Activated CD4-positive, alpha-beta memory T cell treated with anti-CD3 and anti-CD28 coated beads for 36 hours (primary cell): Measurements from ENCODE around the gene ZNF273. TPM values are rescaled to one million over a fixed set of nuclear protein-coding genes. Genes with fewer than 3 reads are reported as not detected.
"Not testable (repeated sequence)": the region's sequence is repeated elsewhere in the genome, so short reads cannot be mapped to it uniquely, and the experiment has no call there.

ENCODE experiments used
- CTCF ChIA-PET: fragments of 350-600 bp; sonication (Branson Sonifier 250); formaldehyde crosslinking; loops from one replicate; lab custom pipeline; 2021; ENCODE audit warnings: antibody characterized with exemption, inconsistent platforms; lab: Charles Lee
- POLR2A ChIA-PET: fragments of 350-600 bp; sonication (Branson Sonifier 250); formaldehyde crosslinking; loops from one replicate; lab custom pipeline; 2021; ENCODE audit warnings: antibody characterized with exemption; lab: Charles Lee
- DNase-seq: peaks from one replicate; pipeline ENCODE4 v3.0.0-alpha.2; 2020
- H3K27ac Mint-ChIP-seq: one replicate; pipeline ENCODE4 v1.8.0; 2021; ENCODE audit warnings: mixed read lengths
- H3K27me3 Mint-ChIP-seq: one replicate; pipeline ENCODE4 v1.8.0; 2021; ENCODE audit warnings: mixed read lengths
- H3K36me3 Mint-ChIP-seq: one replicate; pipeline ENCODE4 v1.8.0; 2021; ENCODE audit warnings: mixed read lengths
- H3K4me1 Mint-ChIP-seq: one replicate; pipeline ENCODE4 v1.8.0; 2021; ENCODE audit warnings: low read depth, mixed read lengths
- H3K4me3 Mint-ChIP-seq: one replicate; pipeline ENCODE4 v1.8.0; 2021; ENCODE audit warnings: mild to moderate bottlenecking, mixed read lengths
- H3K9me3 Mint-ChIP-seq: one replicate; pipeline ENCODE4 v1.8.0; 2021; ENCODE audit warnings: mixed read lengths
- intact Hi-C: fragments of 100-400 bp; cut with micrococcal nuclease; formaldehyde crosslinking; loops from one replicate; pipeline ENCODE4 v1.15.1; 2023
- total RNA-seq, 2 experiments: library from RNA; stranded (reverse); gene quantifications; one replicate each; pipeline ENCODE4 v1.2.3, GENCODE V29; 2021

The ZNF273 gene
- total RNA-seq, 2 experiments from 2014 or later = 9.6 to 10.9 TPM

GRCh38 chr7:64893401-64893800 lies 9.7 kb upstream of the ZNF273 start:
- ChIA-PET CTCF (no interaction called here), POLR2A (no interaction called here)
- Mint-ChIP-seq H3K27ac (no peak overlapping the region), H3K4me3 (no peak overlapping the region), H3K36me3 (no peaks in the 10 kb centered on the region), H3K9me3 (no peaks in the 10 kb centered on the region), H3K4me1 (peaks cover 5% of the 10 kb centered on the region), H3K27me3 (peaks cover 18% of the 10 kb centered on the region)
- intact Hi-C loops = no loop called here
- no peak for DNase-seq

- CTCF ChIA-PET = interaction anchor here (1.0 to 1.8 kb wide), 3 partner anchors 12 to 108 kb away, joined by 3 to 4 read pairs (median 3); partner anchors contain the start of gene ZNF138
- Mint-ChIP-seq H3K4me3 (peak overlapping the region; percentile 92), H3K4me1 (peaks cover 32% of the 10 kb centered on the region), H3K27ac (peak overlapping the region; percentile 87)
- not testable (repeated sequence) for DNase-seq, H3K36me3 Mint-ChIP-seq, H3K27me3 Mint-ChIP-seq, H3K9me3 Mint-ChIP-seq
- POLR2A ChIA-PET = interaction anchor here (0.6 to 1.6 kb wide), 8 partner anchors 12 to 237 kb away, joined by 3 to 13 read pairs (median 4); partner anchors contain the start of genes ERV3-1, ZNF107 and ZNF138
- intact Hi-C loops = loop anchor here (2.0 to 10.0 kb wide), 4 partner anchors 178 to 590 kb away; partner anchors contain the start of genes ZNF680, ZNF736 and ZNF92
These were observed 640 bp upstream of the ZNF273 start for GRCh38 chr7:64902461-64902805.

GRCh38 chr7:64904008-64904407 lies 935 bp downstream of the ZNF273 start:
- intact Hi-C loops = loop anchor here (5.0 to 10.0 kb wide), 2 partner anchors 471 to 592 kb away; partner anchors contain the start of genes ZNF736 and ZNF92
- H3K9me3 Mint-ChIP-seq = no peaks in the 10 kb centered on the region
- POLR2A ChIA-PET = interaction anchor here (1.4 to 1.6 kb wide), 4 partner anchors 13 to 134 kb away, joined by 3 to 13 read pairs (median 5); partner anchors contain the start of gene ERV3-1
- H3K27ac Mint-ChIP-seq = no peak overlapping the region
- peaks cover 9% of the 10 kb centered on the region for H3K36me3 Mint-ChIP-seq
- H3K4me3 Mint-ChIP-seq = peak overlapping the region; percentile 92
- H3K27me3 Mint-ChIP-seq = no peaks in the 10 kb centered on the region
- CTCF ChIA-PET = interaction anchor here (0.7 to 1.2 kb wide), 2 partner anchors 16 to 274 kb away, joined by 3 read pairs; no protein-coding TSS in a partner anchor
- H3K4me1 Mint-ChIP-seq = peaks cover 41% of the 10 kb centered on the region
- no peak for DNase-seq

- no peak for DNase-seq
- Mint-ChIP-seq H3K27ac (no peak overlapping the region), H3K4me1 (peaks cover 44% of the 10 kb centered on the region), H3K4me3 (no peak overlapping the region), H3K27me3 (no peaks in the 10 kb centered on the region), H3K9me3 (peaks cover 2% of the 10 kb centered on the region), H3K36me3 (peaks cover 11% of the 10 kb centered on the region)
- POLR2A ChIA-PET = no interaction called here
- CTCF ChIA-PET = no interaction called here
- intact Hi-C loops = loop anchor here (10.0 kb wide), 1 partner anchor 470 kb away; the partner anchor contains the start of gene ZNF92
These were observed 2.1 kb downstream of the ZNF273 start for GRCh38 chr7:64905133-64905532.

DNA sequence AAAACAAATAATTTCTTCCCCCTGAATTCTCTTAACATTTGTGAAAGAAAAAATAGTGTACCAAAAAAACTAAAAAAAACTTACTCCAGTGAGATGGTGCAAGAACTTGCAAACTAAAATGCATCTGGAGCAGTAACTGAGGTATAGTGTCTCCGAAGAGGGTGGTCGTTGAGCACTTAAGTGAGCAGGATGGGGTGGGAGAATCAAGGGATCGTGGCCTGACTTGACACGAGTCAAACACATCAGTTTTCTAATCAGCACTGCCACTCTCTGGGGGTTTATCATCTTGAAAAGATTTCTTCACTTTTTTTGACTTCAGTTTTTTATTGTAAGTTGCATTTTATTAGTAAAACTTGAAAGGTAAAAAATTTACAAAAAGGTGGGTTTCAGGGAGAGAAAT lies 2.5 kb downstream of the ZNF273 start:
- intact Hi-C loops = loop anchor here (10.0 kb wide), 1 partner anchor 469 kb away; the partner anchor contains the start of gene ZNF92
- peaks cover 5% of the 10 kb centered on the region for H3K9me3 Mint-ChIP-seq
- POLR2A ChIA-PET = no interaction called here
- H3K4me3 Mint-ChIP-seq = peak overlapping the region; percentile 6
- CTCF ChIA-PET = no interaction called here
- peaks cover 47% of the 10 kb centered on the region for H3K4me1 Mint-ChIP-seq
- H3K27ac Mint-ChIP-seq = no peak overlapping the region
- no peak for DNase-seq
- no peaks in the 10 kb centered on the region for H3K27me3 Mint-ChIP-seq
- H3K36me3 Mint-ChIP-seq = peaks cover 14% of the 10 kb centered on the region

- H3K4me1 Mint-ChIP-seq = peaks cover 44% of the 10 kb centered on the region
- H3K36me3 Mint-ChIP-seq = peaks cover 22% of the 10 kb centered on the region
- peaks cover 10% of the 10 kb centered on the region for H3K9me3 Mint-ChIP-seq
- no peaks in the 10 kb centered on the region for H3K27me3 Mint-ChIP-seq
- H3K27ac Mint-ChIP-seq = no peak overlapping the region
- POLR2A ChIA-PET = no interaction called here
- intact Hi-C loops = loop anchor here (10.0 kb wide), 1 partner anchor 467 kb away; the partner anchor contains the start of gene ZNF92
- no peak overlapping the region for H3K4me3 Mint-ChIP-seq
- no peak for DNase-seq
- CTCF ChIA-PET = no interaction called here
These were observed 4.7 kb downstream of the ZNF273 start for GRCh38 chr7:64907641-64908326.

GRCh38 chr7:64908358-64908757 lies 5.3 kb downstream of the ZNF273 start:
- no peak overlapping the region for H3K27ac Mint-ChIP-seq
- H3K9me3 Mint-ChIP-seq = peaks cover 11% of the 10 kb centered on the region
- H3K27me3 Mint-ChIP-seq = no peaks in the 10 kb centered on the region
- POLR2A ChIA-PET = no interaction called here
- peaks cover 25% of the 10 kb centered on the region for H3K36me3 Mint-ChIP-seq
- intact Hi-C loops = loop anchor here (10.0 kb wide), 1 partner anchor 466 kb away; the partner anchor contains the start of gene ZNF92
- peaks cover 46% of the 10 kb centered on the region for H3K4me1 Mint-ChIP-seq
- no peak for DNase-seq
- CTCF ChIA-PET = no interaction called here
- H3K4me3 Mint-ChIP-seq = no peak overlapping the region

- Mint-ChIP-seq H3K27me3 (no peaks in the 10 kb centered on the region), H3K36me3 (peaks cover 54% of the 10 kb centered on the region), H3K4me3 (no peak overlapping the region), H3K4me1 (peaks cover 8% of the 10 kb centered on the region), H3K9me3 (peaks cover 19% of the 10 kb centered on the region), H3K27ac (no peak overlapping the region)
- ChIA-PET POLR2A (no interaction called here), CTCF (interaction anchor here (1.1 kb wide), 1 partner anchor 12 kb away, joined by 3 read pairs; the partner anchor contains the start of gene ZNF273)
- intact Hi-C loops = no loop called here
- no peak for DNase-seq
These were observed 11.5 kb downstream of the ZNF273 start for GRCh38 chr7:64914557-64914956.

DNA sequence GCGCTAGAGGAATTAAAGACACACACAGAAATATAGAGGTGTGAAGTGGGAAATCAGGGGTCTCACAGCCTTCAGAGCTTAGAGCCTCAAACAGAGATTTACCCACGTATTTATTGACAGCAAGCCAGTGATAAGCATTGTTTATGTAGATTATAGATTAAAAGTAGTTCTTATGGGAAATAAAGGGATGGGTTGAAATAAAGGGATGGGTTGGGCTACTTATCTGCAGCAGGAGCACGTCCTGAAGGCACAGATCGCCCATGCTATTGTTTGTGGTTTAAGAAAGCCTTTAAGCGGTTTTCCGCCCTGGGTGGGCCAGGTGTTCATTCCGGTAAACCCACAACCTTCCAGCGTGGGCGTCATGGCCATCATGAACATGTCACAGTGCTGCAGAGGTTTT lies 12.2 kb downstream of the ZNF273 start:
- intact Hi-C loops, H3K4me1 Mint-ChIP-seq, DNase-seq, H3K4me3 Mint-ChIP-seq, POLR2A ChIA-PET, H3K27ac Mint-ChIP-seq, CTCF ChIA-PET, H3K27me3 Mint-ChIP-seq: not testable (repeated sequence)
- H3K36me3 Mint-ChIP-seq = peaks cover 58% of the 10 kb centered on the region
- H3K9me3 Mint-ChIP-seq = peaks cover 21% of the 10 kb centered on the region

DNA sequence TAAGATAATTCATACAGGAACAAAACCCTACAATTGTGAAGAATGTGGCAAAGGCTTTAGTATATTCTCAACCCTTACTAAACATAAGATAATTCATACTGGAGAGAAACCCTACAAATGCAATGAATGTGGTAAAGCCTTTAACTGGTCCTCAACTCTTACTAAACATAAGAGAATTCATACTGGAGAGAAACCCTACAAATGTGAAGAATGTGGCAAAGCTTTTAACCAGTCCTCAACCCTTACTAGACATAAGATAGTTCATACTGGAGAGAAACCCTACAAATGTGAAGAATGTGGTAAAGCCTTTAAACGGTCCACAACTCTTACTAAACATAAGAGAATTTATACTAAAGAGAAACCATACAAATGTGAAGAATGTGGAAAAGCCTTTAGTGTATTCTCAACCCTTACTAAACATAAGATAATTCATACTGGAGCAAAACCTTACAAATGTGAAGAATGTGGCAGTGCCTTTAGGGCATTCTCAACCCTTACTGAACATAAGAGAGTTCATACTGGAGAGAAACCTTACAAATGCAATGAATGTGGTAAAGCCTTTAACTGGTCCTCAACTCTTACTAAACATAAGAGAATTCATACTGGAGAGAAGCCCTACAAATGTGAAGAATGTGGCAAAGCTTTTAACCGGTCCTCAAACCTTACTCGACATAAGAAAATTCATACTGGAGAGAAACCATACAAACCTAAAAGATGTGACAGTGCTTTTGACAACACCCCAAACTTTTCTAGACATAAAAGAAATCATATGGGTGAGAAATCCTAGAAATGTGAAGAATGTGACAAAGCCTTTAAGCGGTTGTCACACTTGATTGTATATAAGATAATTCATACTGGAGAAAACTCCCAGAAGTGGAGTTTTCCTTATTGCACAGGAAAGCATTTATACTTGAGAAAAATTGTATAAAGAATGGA lies 25.4 kb downstream of the ZNF273 start:
- CTCF ChIA-PET, intact Hi-C loops, H3K27me3 Mint-ChIP-seq, DNase-seq, POLR2A ChIA-PET, H3K27ac Mint-ChIP-seq, H3K4me1 Mint-ChIP-seq, H3K4me3 Mint-ChIP-seq: not testable (repeated sequence)
- peaks cover 65% of the 10 kb centered on the region for H3K36me3 Mint-ChIP-seq
- peaks cover 63% of the 10 kb centered on the region for H3K9me3 Mint-ChIP-seq

GRCh38 chr7:64934478-64934877 lies 31.4 kb downstream of the ZNF273 start:
- H3K36me3 Mint-ChIP-seq = peaks cover 13% of the 10 kb centered on the region
- no peak overlapping the region for H3K27ac Mint-ChIP-seq
- intact Hi-C loops = no loop called here
- no peaks in the 10 kb centered on the region for H3K27me3 Mint-ChIP-seq
- POLR2A ChIA-PET = no interaction called here
- no peak overlapping the region for H3K4me3 Mint-ChIP-seq
- no peaks in the 10 kb centered on the region for H3K4me1 Mint-ChIP-seq
- peaks cover 34% of the 10 kb centered on the region for H3K9me3 Mint-ChIP-seq
- CTCF ChIA-PET = no interaction called here
- no peak for DNase-seq
